Hepatocyte (in vitro differentiated cells): ENCODE results near the gene GGNBP2.

Experiments
- EZH2 ChIP-seq: fragments of 200-600 bp; sonication (generic); IDR thresholded peaks from 2 replicates; pipeline ENCODE4 v1.6.1; 2016; ENCODE audit warnings: antibody characterized with exemption, mild to moderate bottlenecking, borderline replicate concordance
- TF ChIP-seq, protein P1 (sequence below): fragments of 200-600 bp; sonication (generic); IDR thresholded peaks from 2 replicates; pipeline ENCODE4 v1.5.1; 2016; ENCODE audit warnings: antibody characterized with exemption, mild to moderate bottlenecking; ENCODE audit not compliant: poor library complexity

DNA sequence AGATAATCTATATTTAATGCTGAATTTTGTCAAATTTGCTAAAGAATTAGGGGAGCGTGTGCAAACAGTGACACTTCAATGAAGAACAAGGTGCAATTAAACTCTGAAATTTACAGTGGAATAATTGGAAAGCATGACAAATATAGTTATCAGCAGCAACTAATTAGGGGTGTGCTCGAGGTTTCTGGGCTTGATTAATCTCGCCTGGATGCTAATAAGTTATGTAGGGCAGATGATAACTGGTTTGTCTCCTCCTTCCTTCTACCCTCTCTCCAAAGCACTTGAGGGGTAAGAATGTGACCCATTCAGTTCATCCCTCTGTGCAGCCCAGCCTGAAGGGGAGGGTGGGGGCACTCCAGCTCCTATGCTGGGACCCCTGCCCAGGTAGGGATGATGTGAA is 78.6 kb downstream of the GGNBP2 start:
- no peak for TF ChIP-seq EZH2
- TF ChIP-seq, protein P1, sequence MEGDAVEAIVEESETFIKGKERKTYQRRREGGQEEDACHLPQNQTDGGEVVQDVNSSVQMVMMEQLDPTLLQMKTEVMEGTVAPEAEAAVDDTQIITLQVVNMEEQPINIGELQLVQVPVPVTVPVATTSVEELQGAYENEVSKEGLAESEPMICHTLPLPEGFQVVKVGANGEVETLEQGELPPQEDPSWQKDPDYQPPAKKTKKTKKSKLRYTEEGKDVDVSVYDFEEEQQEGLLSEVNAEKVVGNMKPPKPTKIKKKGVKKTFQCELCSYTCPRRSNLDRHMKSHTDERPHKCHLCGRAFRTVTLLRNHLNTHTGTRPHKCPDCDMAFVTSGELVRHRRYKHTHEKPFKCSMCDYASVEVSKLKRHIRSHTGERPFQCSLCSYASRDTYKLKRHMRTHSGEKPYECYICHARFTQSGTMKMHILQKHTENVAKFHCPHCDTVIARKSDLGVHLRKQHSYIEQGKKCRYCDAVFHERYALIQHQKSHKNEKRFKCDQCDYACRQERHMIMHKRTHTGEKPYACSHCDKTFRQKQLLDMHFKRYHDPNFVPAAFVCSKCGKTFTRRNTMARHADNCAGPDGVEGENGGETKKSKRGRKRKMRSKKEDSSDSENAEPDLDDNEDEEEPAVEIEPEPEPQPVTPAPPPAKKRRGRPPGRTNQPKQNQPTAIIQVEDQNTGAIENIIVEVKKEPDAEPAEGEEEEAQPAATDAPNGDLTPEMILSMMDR, result no peak
